OCI-LY7 (cell line): Measurements from ENCODE around the gene CD58.

Experiments used
- CTCF ChIP-seq: fragments of 200-600 bp; sonication (generic); conservative IDR thresholded peaks from 2 replicates; pipeline ENCODE4 v1.5.1; 2014; ENCODE audit warnings: mild to moderate bottlenecking, antibody characterized with exemption, low read length, moderate library complexity, mixed read lengths
- EZH2phosphoT487 ChIP-seq: fragments of 200-600 bp; sonication (generic); IDR thresholded peaks from 2 replicates; pipeline ENCODE4 v1.6.1; 2018; ENCODE audit warnings: low read depth, borderline replicate concordance, mild to moderate bottlenecking, mixed run types, antibody characterized with exemption, low read length, moderate library complexity, mixed read lengths

GRCh38 chr1:116503546-116504307 lies 67.1 kb downstream of the CD58 start:
- TF ChIP-seq EZH2phosphoT487 (no peak), CTCF (no peak)
